Liver (tissue), 3 donors: ENCODE measurements around the gene RAD1.

Experiments
- ATF3 ChIP-seq: IDR thresholded peaks from 2 replicates; pipeline ENCODE4 v1.6.1; 2016; ENCODE audit warnings: antibody characterized with exemption
- CTCF ChIP-seq: fragments of 150-350 bp; IDR thresholded peaks from 2 replicates; pipeline ENCODE4 v1.5.1; 2017; ENCODE audit warnings: improper control_type of control experiment, low read depth, low read length; ENCODE audit not compliant: missing input control
- EGR1 ChIP-seq, 2 donors: IDR thresholded peaks; 2 replicates each; pipeline ENCODE4 v1.6.1; 2016 to 2018; ENCODE audit warnings: antibody characterized with exemption in 2 of 2, low read depth in 2 of 2
- FOXA1 ChIP-seq: IDR thresholded peaks from 2 replicates; pipeline ENCODE4 v1.6.1; 2016; ENCODE audit warnings: antibody characterized with exemption
- GABPA ChIP-seq, 2 donors: IDR thresholded peaks in 1 of 2; conservative IDR thresholded peaks in 1 of 2; 2 replicates each; pipeline ENCODE4 v1.6.1; 2016; ENCODE audit warnings: antibody characterized with exemption in 2 of 2, mild to moderate bottlenecking in 1 of 2, moderate library complexity in 1 of 2
- HNF4A ChIP-seq, 2 donors: conservative IDR thresholded peaks; 2 replicates each; pipeline ENCODE4 v1.6.1; 2016; ENCODE audit warnings: antibody characterized with exemption in 2 of 2, mild to moderate bottlenecking in 2 of 2
- JUND ChIP-seq, 2 donors: IDR thresholded peaks; 2 replicates each; pipeline ENCODE4 v1.6.1; 2016; ENCODE audit warnings: antibody characterized with exemption in 2 of 2
- MAX ChIP-seq: IDR thresholded peaks from 2 replicates; pipeline ENCODE4 v1.6.1; 2016; ENCODE audit warnings: antibody characterized with exemption
- RAD21 ChIP-seq, 2 donors: IDR thresholded peaks; 2 replicates each; pipeline ENCODE4 v1.6.1; 2016; ENCODE audit warnings: antibody characterized with exemption in 2 of 2, mild to moderate bottlenecking in 2 of 2
- REST ChIP-seq: IDR thresholded peaks from 2 replicates; pipeline ENCODE4 v1.6.1; 2016; ENCODE audit warnings: antibody characterized with exemption, mild to moderate bottlenecking
- SP1 ChIP-seq: IDR thresholded peaks from 2 replicates; pipeline ENCODE4 v1.6.1; 2018; ENCODE audit warnings: antibody characterized with exemption, mild to moderate bottlenecking
- TAF1 ChIP-seq: conservative IDR thresholded peaks from 2 replicates; pipeline ENCODE4 v1.6.1; 2016; ENCODE audit warnings: antibody characterized with exemption, mild to moderate bottlenecking
- YY1 ChIP-seq: IDR thresholded peaks from 2 replicates; pipeline ENCODE4 v1.6.1; 2016; ENCODE audit warnings: antibody characterized with exemption, mild to moderate bottlenecking
- ZBTB33 ChIP-seq: IDR thresholded peaks from 2 replicates; pipeline ENCODE4 v1.6.1; 2016; ENCODE audit warnings: antibody characterized with exemption
- donor health status: healthy.
- donor health status: healthy.

- TF ChIP-seq CTCF (peak; percentile 81), MAX (no peak), RAD21 (IDR thresholded peaks at IDR 0.05) (peak; percentile 91 to 95), ATF3 (no peak), SP1 (no peak), HNF4A (conservative IDR thresholded peaks at IDR 0.05) (no peak), FOXA1 (no peak), REST (no peak), GABPA (IDR thresholded peaks at IDR 0.05 in 1 of 2, conservative IDR thresholded peaks at IDR 0.05 in 1 of 2) (no peak), JUND (IDR thresholded peaks at IDR 0.05) (no peak), TAF1 (no peak), YY1 (no peak), EGR1 (IDR thresholded peaks at IDR 0.05; ENCODE audit: low read depth in 2 of 2) (no peak), ZBTB33 (no peak)
Measured at GRCh38 chr5:34898258-34898895, 16.9 kb downstream of the RAD1 start.
